Cardiac muscle cell (in vitro differentiated cells and primary cell): ENCODE data around the gene GABRA5. TPM values are rescaled to one million over a fixed set of nuclear protein-coding genes. Genes with fewer than 3 reads are reported as not detected.

Source experiments
- DNase-seq, 2 donors: peaks; one replicate each; pipeline versions ENCODE4 v3.0.0 to v3.0.0-alpha.2; 2010 to 2017; ENCODE audit warnings: low read depth in 1 of 2, low spot score in 1 of 2
- H3K27ac ChIP-seq: fragments of 200-600 bp; sonication (generic); 2 replicates; pipeline ENCODE4 v1.5.1; 2016
- H3K27me3 ChIP-seq: fragments of 200-600 bp; sonication (generic); 2 replicates; pipeline ENCODE4 v1.6.0; 2016; ENCODE audit warnings: control low read depth
- H3K36me3 ChIP-seq: fragments of 200-600 bp; sonication (generic); 2 replicates; pipeline ENCODE4 v1.5.1; 2016; ENCODE audit warnings: control low read depth
- H3K4me1 ChIP-seq: fragments of 200-600 bp; sonication (generic); 2 replicates; pipeline ENCODE4 v1.8.1; 2017; ENCODE audit warnings: low read depth, mild to moderate bottlenecking, mixed run types
- H3K4me3 ChIP-seq: fragments of 200-600 bp; sonication (generic); 2 replicates; pipeline ENCODE4 v1.5.1; 2016; ENCODE audit warnings: mild to moderate bottlenecking
- H3K9me3 ChIP-seq: fragments of 200-600 bp; sonication (generic); 2 replicates; pipeline ENCODE4 v1.5.1; 2017; ENCODE audit warnings: low read depth, mild to moderate bottlenecking, control low read depth
- CTCF ChIP-seq: IDR thresholded peaks from 2 replicates; pipeline ENCODE4 v1.5.1; 2012; ENCODE audit warnings: low read depth, mild to moderate bottlenecking, low read length
- polyA plus RNA-seq: library from polyadenylated mRNA; unstranded; fragments of >200 nt; fragmentation: Nextera tagmentation; extraction: Ambion mirVana; gene quantifications from 2 replicates; pipeline ENCODE4 v1.2.1, GENCODE V29; 2016
- total RNA-seq: library from RNA; depleted of rRNA; stranded (reverse); fragments of >200 nt; gene quantifications from 2 replicates; pipeline ENCODE4 v1.2.3, GENCODE V29; 2016

The GABRA5 gene
- total and polyA plus RNA-seq, 2 experiments from 2014 or later: 0.10 TPM; not detected in 1

GRCh38 chr15:26887926-26888666, 21.2 kb downstream of the GABRA5 start:
- Histone ChIP-seq H3K4me1 (no peaks in the 10 kb centered on the region), H3K27ac (no peak overlapping the region), H3K27me3 (no peaks in the 10 kb centered on the region), H3K36me3 (no peaks in the 10 kb centered on the region), H3K9me3 (no peaks in the 10 kb centered on the region), H3K4me3 (no peak overlapping the region)
- TF ChIP-seq CTCF: no peak
- DNase-seq: no peak

DNA sequence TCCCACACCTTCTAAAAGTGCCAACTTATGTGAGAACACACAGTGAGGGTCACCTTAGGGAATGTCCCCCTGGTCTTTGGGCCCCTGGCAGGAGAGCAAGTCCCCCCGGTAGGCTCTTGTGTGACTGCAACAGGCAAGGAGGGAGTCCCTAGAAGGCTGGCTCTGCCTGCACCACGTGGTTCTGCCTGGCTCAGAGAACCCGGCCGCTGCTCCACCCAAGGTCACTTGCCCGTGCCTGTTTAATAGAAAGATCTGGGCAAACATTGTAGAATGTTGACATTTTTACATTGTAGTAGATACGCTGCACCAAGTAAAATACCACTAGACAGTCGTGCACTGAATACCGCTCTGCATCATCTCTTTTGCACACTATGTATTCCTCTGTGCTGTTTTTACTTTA, 21.9 kb downstream of the GABRA5 start:
- Histone ChIP-seq H3K27me3 (no peaks in the 10 kb centered on the region), H3K4me3 (no peak overlapping the region), H3K36me3 (no peaks in the 10 kb centered on the region), H3K4me1 (no peaks in the 10 kb centered on the region), H3K27ac (no peak overlapping the region), H3K9me3 (no peaks in the 10 kb centered on the region)
- no peak for TF ChIP-seq CTCF
- no peak for DNase-seq

GRCh38 chr15:26889298-26889898, 22.5 kb downstream of the GABRA5 start:
- H3K4me3 ChIP-seq: no peak overlapping the region
- H3K36me3 ChIP-seq: no peaks in the 10 kb centered on the region
- DNase-seq: peak; percentile 75 to 81
- peak; percentile 54 for TF ChIP-seq CTCF
- no peaks in the 10 kb centered on the region for H3K27me3 ChIP-seq
- no peak overlapping the region for H3K27ac ChIP-seq
- H3K4me1 ChIP-seq: no peaks in the 10 kb centered on the region
- no peaks in the 10 kb centered on the region for H3K9me3 ChIP-seq

GRCh38 chr15:26890451-26890850, 23.6 kb downstream of the GABRA5 start:
- TF ChIP-seq CTCF: no peak

DNA sequence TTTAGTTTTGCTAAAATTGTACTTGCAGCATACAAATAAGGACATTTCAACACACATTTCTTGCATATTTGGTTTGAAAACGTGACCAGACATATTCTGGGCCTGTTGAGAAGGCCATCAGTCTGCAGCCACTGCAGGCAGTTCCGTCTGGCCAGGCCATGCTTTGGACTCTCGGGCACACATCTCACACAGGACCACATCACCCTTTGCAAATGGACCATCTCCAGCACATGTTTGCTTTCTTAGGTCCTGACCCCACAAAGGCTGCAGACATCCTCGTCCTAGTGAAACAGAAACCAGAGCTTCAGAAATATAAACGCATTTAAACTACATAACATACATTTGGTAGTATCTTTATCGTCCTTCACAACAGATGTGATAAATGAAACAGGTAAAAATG, 24.1 kb downstream of the GABRA5 start:
- H3K36me3 ChIP-seq: no peaks in the 10 kb centered on the region
- H3K27me3 ChIP-seq: no peaks in the 10 kb centered on the region
- H3K27ac ChIP-seq: no peak overlapping the region
- no peak for TF ChIP-seq CTCF
- no peak for DNase-seq
- H3K4me1 ChIP-seq: no peaks in the 10 kb centered on the region
- H3K4me3 ChIP-seq: no peak overlapping the region
- H3K9me3 ChIP-seq: no peaks in the 10 kb centered on the region

More at GRCh38 chr15:26890451-26890850, 23.6 kb downstream of the GABRA5 start:
- Histone ChIP-seq H3K4me1 (no peaks in the 10 kb centered on the region), H3K27ac (no peak overlapping the region), H3K4me3 (no peak overlapping the region), H3K36me3 (no peaks in the 10 kb centered on the region), H3K9me3 (no peaks in the 10 kb centered on the region), H3K27me3 (no peaks in the 10 kb centered on the region)
- no peak for DNase-seq
